DMS153 treated with DMSO at 0.1 percent for 48 hours (cell line): ENCODE data around the gene NHP2.
A peak's percentile ranks its signal among the peaks of the same experiment; 100 is the strongest.
"Not testable (repeated sequence)": the region's sequence is repeated elsewhere in the genome, so short reads cannot be mapped to it uniquely, and the experiment has no call there.

Experiments used
- DNase-seq: peaks from one replicate; lab custom pipeline; 2025; ENCODE audit not compliant: unreplicated experiment; lab: John Stamatoyannopoulos, UW

The NHP2 gene

DNA sequence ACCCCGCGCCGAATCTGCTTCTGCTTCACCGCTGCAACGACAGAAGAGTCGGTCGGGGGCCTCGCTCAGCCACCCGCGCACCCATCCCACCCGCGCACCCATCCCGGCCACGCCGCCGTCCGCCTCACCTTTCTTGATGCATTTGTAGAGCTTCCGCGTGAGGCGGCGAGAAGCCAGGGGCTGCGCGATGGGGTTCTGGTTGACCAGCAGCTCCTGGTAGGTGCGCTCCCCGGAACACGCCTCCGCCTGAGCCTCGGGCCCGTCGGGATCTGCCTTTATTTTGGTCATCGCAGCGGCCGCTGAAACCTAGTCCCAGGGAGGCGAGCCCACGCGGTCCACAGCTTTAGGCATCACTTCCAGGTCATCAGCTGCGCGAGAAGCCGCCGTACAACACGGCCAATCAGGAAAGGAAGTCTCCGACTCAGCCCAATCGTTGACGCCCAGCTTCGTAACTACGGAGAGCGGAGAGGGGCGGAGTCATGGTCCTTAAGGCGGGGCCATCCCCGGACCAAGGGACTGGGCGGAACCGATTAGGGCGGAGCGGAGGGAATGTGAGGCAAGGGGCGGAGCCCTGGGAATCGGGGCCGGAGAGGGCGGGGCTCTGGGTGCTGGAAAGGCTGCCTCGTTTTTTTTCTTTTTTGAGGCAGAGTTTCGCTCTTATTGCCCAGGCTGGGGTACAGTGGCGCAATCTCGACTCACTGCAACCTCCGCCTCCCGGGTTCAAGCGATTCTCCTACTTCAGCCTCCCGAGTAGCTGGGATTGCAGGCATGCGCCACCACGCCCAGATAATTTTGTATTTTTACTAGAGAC lies at the start of gene NHP2:
Gene NHP2, minus strand, starts transcription at position 356 of the 811 bp plus-strand sequence. Its CDS starts 68 bp downstream, at position 288.
- DNase-seq, result peak; percentile 81

DNA sequence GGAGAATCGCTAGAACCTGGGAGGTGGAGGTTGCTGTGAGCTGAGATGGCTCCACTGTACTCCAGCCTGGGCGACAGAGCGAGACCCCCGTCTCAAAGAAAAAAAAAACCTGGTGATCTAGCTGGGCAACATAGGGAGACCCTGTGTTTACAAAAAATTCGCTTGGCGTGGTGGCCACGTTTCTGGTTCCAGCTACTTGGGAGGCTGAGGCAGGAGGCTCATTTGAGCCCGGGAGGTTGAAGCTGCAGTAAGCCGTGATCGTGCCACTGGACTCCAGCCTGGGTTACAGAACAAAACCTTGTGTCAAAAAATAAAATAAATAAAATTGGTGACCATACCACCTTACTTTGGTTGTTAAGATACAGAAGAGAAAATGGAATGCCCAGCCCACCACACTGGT lies 48.9 kb upstream of the NHP2 start:
- DNase-seq, result no peak

DNA sequence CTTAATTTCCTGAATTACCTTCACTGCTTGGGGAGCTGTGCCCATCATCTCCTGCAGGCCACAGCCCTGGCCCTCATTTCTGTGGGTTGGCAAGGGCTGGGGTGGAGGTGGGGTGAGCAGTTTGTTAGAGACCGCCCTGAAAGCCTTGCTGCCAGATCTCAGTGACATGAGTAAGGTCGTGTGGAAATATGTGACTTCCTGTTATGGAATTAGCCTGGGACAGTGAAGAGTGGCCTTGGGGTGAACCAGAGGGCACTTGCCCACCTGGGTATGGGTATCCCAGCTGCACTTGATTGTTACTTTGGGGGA lies 48.2 kb upstream of the NHP2 start:
- DNase-seq, result no peak

DNA sequence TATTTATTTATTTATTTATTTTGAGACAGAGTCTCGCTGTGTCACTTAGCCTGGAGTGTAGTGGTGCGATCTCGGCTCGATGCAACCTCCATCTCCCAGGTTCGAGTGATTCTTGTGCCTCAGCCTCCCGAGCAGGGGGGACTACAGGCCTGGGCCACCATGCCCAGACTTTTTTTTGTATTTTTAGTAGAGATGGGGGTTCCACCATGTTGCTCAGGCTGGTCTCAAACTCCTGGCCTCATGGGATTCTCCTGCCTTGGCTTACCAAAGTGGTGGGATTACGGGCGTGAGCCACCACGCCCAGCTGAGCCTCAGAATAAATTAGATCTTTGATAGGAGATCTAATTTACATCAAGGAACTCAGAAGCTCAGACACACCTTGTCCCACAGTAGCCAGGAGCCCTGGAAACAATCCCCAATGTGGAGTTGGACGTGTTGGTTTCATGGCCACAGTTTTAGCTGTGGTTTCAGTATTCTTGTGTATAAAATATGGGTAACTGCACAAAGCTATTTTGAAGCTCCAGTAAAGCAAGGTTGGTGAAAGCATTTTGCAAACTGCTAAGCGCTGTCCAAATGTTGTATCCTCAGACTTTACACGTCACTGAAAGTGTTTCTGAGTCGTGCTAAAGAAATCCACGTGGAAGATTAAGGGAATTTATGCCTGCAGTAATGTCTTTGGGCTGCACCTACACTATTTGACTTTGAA lies 47.7 kb upstream of the NHP2 start:
- no peak for DNase-seq

DNA sequence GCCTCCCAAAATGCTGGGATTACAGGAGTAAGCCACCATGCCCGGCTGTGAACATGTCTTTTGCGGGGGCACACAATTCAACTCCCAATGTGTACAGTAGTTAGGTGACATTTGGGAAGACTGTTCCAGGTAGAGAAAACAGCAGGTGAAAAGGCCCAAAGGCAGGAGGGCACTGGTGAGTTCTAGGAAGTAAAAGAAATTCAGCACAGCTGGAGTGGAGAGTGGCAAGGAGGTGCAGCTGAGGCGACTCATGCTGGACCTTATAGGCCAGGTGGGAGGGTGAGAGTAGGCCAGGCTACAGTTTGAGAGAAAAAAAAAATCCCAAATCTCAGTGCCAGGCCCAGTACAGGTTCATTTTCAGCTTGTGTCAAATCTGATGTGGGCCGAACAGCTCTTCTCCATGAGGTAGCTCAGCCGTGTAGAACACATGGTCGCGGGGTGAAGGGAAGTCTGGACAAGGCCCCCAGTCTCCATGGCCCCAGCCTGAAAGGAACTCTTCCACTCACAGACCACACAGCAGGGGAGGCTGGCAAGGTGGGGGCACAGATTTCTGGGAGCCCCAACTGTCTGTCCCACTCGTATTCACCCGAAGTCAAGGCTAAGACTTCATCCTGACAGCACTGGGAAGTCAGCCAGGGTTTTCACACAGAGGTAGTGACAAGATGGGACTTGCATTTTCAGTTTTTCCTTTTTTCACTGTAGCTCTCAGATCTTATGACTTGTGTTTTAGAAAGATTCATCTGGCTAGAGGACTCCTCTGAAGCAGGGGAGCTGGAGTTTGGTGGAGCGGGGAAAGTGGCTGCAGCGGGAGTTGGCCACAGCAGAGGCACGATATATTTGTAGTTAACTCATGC lies 46.1 kb upstream of the NHP2 start:
- no peak for DNase-seq

DNA sequence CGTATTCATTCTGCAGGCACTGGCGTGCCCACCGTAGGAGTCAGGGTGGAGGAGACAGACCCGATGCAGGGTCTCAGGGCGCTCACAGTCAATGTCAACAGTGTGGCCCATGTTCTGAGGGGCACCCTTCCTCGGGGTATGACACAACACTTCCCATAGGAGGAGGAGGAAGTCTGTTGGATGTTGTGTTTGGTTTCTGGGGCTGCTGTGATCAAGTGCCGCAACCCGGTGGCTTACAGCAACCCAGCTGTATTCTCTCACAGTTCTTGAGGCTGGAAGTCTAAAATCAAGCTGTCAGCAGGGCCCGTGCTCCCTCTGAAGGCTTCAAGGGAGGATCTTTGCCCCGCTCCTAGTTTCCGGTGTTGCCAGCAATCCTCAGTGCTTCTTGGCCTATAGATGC lies 45.0 kb upstream of the NHP2 start:
- no peak for DNase-seq

DNA sequence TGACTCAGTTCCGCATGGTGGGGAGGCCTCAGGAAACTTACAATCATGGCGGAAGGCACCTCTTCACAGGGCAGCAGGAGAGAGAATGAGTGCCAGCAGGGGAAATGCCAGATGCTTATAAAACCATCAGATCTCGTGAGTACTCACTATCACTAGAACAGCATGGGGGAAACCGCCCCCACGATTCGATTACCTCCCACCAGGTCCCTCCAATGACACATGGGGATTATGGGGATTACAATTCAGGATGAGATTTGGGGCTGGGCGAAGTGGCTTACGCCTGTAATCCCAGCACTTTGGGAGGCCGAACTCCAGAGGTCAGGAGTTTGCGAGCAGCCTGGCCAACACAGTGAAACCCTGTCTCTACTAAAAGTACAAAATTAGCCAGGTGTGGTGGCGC lies 44.5 kb upstream of the NHP2 start:
- DNase-seq, result not testable (repeated sequence)

DNA sequence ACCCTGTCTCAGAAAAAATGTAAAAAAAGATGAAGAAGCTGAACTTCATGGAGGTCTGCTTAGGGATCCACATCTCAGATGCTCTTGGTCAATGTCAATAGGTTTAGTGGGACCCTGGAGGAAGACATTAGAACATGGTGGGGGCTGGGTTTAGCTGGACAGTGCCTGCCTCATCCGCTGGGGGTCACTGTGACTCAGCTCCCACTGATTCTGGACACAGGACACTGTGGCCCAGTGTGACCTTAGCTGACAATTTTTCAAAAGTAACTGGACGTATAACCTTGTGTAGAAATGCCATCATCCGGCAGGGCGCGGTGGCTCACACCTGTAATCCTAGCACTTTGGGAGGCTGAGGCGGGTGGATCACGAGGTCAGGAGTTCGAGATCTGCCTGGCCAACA lies 43.3 kb upstream of the NHP2 start:
- DNase-seq, result no peak

DNA sequence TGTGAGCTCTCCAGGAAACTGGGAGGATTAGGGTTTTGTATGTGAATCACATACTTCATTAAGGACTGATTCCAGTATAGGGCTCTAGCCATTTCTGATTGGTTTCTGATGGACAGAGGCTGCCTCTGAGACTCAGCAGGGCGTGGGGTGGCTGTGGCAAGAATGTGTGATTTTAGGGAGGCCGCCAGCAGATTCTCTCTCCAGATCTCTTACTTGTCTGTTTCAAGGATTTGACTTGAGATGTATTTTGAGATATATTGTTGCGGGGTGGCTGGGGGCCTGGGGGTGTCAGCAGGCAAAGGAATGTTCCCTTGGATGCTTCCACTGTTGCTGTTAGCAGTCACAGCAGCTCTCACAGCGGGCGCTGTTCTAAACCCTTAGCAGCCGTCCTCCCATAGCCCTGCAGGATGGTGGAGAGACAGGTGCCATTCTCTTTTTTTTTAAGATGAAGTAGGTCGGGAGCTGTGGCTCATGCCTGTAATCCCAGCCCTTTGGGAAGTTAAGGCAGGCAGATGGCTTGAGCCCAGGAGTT lies 42.7 kb upstream of the NHP2 start:
- no peak for DNase-seq

GRCh38 chr5:178194026-178194425 lies 40.3 kb upstream of the NHP2 start:
- DNase-seq, result no peak

- no peak for DNase-seq
Measured at GRCh38 chr5:178193251-178193809, 39.6 kb upstream of the NHP2 start.

DNA sequence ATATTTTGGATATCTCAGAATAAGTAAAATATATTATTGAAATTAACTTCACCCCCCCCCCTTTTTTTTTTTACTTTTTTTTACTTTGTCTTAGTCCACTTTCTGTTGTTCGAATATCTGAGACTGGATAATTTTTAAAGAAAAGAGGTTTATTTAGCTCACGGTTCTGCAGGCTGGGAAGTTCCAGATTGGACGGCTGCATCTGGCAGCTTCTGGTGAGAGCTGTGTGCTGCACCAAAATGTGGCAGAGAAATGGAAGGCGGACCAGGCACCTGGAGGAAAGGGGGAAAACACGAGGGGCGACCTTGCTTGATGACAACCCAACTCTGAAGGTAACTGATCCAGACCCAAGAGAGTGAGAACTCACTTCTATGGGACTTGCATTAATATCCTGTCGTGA lies 39.1 kb upstream of the NHP2 start:
- no peak for DNase-seq

DNA sequence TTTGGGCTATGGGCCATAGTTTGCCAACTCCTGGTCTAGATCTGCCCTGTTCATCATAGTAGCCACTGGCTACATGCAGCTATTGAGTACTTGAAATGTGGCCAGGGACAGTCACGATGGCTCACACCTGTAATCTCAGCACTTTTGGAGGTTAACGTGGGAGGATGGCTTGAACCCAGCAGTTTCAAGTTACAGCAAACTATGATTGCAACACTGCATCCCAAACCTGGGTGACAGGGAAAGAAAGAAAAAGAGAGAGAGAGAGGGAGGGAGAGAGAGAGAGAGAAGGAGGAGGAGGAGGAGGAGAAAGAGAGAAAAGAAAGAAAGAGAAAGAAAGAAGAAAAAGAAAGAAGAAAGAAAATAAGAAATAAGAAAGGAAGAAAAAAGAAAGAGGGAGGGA lies 38.6 kb upstream of the NHP2 start:
- DNase-seq, result no peak

- no peak for DNase-seq
Measured at GRCh38 chr5:178191661-178192060, 38.0 kb upstream of the NHP2 start.

DNA sequence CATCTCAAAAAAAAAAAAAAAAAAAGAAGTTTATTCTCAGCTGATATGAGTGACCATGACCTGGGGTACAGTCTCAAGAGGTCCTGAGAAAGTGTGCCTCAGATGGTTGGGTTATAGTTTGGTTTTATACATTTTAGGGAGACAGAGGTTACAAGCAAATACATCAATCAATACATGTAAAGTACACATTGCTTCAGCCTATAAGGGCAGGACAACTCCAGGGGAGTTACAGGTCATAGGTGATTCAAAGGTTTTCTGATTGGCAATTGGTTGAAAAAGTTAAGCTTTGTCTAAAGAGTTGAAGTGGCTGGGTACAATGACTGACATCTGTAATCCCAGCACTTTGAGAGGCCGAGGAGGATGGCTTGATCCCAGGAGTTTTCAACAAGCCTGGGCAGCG lies 35.7 kb upstream of the NHP2 start:
- no peak for DNase-seq

DNA sequence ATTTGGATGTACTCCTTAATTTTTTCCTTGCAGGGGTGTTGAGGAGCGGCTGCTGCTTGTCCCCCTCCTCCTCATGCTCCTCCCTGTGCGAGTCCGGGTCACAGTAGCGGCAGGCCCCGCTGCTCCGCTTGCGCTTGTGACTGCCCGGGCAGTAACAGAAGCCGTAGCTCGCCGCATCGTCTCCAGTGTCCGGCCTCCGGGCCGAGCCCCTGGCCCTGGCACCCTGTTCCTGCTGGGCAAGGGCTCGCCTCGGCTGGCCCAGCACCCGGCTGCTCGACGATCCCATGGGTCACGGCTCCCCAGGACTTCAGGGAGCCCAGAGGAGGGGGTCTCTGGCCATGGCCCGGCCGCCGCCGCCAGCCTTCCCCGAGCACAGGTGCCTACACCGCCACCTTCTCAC lies 33.3 kb upstream of the NHP2 start, which contains the start of gene GMCL2:
Gene GMCL2, minus strand, starts transcription at position 358 of the 400 bp plus-strand sequence. Its CDS starts 72 bp downstream, at position 286.
- no peak for DNase-seq

DNA sequence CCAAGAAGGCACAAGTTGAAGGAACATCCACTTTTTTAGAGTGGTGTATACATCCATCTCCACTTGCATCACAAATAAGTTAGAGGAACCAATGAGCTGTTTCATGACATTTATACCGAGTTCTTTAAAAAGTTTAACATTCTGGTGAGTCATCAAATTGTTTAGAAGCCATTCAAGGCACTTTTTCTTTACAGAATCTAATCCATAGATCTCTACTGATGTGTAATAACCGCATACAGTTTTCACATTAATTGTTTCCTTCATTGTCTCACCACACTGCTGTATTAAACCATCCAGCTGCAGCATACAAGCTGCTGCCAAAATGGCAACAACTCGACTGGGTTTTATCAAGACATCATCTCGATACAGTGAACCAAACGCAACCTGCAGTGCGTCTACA lies 32.7 kb upstream of the NHP2 start:
- no peak for DNase-seq

GRCh38 chr5:178182158-178182876 lies 28.6 kb upstream of the NHP2 start:
- DNase-seq, result no peak

GRCh38 chr5:178180141-178180863 lies 26.6 kb upstream of the NHP2 start:
- DNase-seq, result no peak

DNA sequence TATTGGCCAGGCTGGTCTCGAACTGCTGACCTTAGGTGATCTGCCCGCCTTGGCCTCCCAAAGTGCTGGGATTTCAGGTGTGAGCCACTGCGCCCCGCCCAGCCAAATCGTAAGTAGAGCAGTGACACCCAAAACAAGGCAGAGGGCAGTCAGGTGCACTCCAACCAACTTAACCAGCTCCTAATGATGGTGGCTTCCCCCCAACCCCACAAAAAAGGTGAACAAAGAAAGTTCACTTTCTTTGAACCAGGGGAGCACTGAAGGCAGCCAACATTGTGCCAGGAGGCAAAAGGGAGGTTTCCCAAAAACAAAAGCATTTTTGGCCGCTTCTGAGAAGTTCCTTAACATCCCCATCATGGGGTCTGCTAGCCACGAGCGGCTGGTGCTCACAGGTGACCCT lies 23.9 kb upstream of the NHP2 start:
- DNase-seq, result no peak
